Kidney epithelial cell (primary cell): Measurements from ENCODE around the gene SOX5. TPM values are rescaled to one million over a fixed set of nuclear protein-coding genes. Genes with fewer than 3 reads are reported as not detected.

Source experiments
- DNase-seq: peaks from one replicate; pipeline ENCODE4 v3.0.0-alpha.2; 2010; ENCODE audit warnings: low read depth
- H3K27me3 ChIP-seq: 2 replicates; pipeline ENCODE4 v1.6.0; 2011; ENCODE audit warnings: low read length; ENCODE audit not compliant: control insufficient read depth, insufficient read depth
- H3K36me3 ChIP-seq: 2 replicates; pipeline ENCODE4 v1.5.1; 2011; ENCODE audit warnings: low read length; ENCODE audit not compliant: control insufficient read depth, insufficient read depth
- H3K4me3 ChIP-seq: 2 replicates; pipeline ENCODE4 v1.5.1; 2011; ENCODE audit warnings: low read depth, mild to moderate bottlenecking, control low read depth, low read length
- total RNA-seq: library from RNA; depleted of rRNA; stranded (reverse); fragments of >200 nt; gene quantifications from 2 replicates; pipeline ENCODE4 v1.2.3, GENCODE V29; 2015
- TF ChIP-seq, protein P1 (sequence below): IDR thresholded peaks from 2 replicates; pipeline ENCODE4 v1.5.1; 2011; ENCODE audit warnings: mild to moderate bottlenecking, moderate library complexity, low read length, control low read depth, inconsistent platforms; ENCODE audit not compliant: insufficient read depth, poor library complexity, severe bottlenecking

Gene SOX5
- total RNA-seq, 1 donor from 2014 or later: 1.0 TPM

- DNase-seq: no peak
- Histone ChIP-seq H3K36me3 (no peaks in the 10 kb centered on the region), H3K27me3 (no peaks in the 10 kb centered on the region), H3K4me3 (no peak overlapping the region)
- TF ChIP-seq, protein P1, sequence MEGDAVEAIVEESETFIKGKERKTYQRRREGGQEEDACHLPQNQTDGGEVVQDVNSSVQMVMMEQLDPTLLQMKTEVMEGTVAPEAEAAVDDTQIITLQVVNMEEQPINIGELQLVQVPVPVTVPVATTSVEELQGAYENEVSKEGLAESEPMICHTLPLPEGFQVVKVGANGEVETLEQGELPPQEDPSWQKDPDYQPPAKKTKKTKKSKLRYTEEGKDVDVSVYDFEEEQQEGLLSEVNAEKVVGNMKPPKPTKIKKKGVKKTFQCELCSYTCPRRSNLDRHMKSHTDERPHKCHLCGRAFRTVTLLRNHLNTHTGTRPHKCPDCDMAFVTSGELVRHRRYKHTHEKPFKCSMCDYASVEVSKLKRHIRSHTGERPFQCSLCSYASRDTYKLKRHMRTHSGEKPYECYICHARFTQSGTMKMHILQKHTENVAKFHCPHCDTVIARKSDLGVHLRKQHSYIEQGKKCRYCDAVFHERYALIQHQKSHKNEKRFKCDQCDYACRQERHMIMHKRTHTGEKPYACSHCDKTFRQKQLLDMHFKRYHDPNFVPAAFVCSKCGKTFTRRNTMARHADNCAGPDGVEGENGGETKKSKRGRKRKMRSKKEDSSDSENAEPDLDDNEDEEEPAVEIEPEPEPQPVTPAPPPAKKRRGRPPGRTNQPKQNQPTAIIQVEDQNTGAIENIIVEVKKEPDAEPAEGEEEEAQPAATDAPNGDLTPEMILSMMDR: no peak
These were observed 18.9 kb downstream of the SOX5 start for GRCh38 chr12:23930599-23930998.

DNA sequence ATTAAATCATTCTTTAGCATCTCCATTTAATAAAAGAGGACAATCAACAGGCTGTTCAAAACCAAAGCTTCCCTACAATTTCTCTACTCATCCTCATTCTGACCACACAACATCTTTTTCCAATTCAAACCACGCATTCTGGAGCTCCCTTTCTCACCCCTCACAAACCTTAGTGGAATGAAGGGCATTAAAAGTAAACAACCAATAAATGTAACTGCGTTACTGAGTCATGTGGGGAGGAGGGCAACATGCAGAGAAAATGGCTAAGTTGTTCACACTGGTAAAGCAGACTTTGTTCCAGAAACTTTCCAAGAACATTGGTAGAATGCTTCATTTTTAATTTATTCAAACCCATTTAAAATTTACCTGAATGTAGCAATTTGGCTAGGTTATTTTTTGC, 19.6 kb downstream of the SOX5 start:
- TF ChIP-seq, protein P1: no peak
- Histone ChIP-seq H3K36me3 (no peaks in the 10 kb centered on the region), H3K27me3 (no peaks in the 10 kb centered on the region), H3K4me3 (no peak overlapping the region)
- no peak for DNase-seq

DNA sequence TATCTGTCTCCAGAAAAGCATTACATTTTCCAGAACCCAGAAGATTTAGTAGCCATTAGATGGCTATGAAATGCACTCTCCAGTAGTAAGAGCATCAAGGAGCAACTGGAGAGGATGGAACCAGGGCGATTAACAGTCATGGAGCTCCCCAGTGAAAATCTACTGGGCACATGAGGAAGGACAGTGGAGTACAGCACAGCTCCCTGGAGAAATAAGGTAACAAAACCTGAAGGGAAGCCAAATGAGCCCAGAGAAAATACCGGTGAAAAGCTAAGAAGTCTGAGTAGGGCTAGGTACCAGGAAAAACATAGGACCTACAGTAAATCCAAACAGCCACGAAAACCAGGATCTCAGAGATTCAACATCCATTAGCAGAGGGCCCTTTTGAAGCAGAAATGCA, 21.6 kb downstream of the SOX5 start:
- Histone ChIP-seq H3K4me3 (no peak overlapping the region), H3K36me3 (no peaks in the 10 kb centered on the region), H3K27me3 (no peaks in the 10 kb centered on the region)
- DNase-seq: no peak
- TF ChIP-seq, protein P1: no peak

DNA sequence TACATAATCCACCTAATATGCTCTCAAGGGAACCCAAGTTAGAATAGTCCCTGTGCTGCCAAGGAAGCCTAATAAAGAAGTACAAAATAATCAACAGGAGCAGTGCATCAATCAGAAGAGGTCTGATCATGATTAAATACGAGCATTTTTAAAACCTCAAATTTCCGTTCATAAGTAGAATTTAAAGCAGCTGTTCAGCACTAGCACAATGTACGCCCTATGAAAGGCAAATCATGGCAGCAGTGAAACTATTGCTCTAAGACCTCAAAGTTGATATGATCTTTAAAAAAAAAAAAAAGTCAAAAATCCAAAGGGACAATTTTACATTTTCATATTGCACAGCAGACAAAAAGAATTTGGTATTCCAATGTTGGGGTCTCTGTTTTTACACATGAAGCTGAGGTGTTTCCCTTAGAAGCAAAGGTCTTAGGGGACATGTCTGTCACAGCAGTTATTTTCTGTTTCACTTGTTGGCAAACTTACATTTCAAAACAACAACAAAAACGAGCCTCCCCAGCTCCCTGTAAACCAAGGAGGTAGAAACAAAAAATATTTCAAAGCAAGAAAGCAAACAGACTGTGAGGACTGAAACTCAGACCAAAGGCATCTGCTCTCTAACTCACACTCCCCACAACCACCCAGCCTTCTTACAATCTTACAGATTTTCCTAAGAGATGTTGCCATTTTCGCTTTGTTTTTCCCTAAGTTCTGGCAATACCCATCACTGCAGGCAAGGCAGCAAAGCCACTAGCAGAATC, 28.2 kb downstream of the SOX5 start:
- no peaks in the 10 kb centered on the region for H3K36me3 ChIP-seq
- DNase-seq: no peak
- TF ChIP-seq, protein P1: no peak
- H3K4me3 ChIP-seq: no peak overlapping the region
- no peaks in the 10 kb centered on the region for H3K27me3 ChIP-seq

DNA sequence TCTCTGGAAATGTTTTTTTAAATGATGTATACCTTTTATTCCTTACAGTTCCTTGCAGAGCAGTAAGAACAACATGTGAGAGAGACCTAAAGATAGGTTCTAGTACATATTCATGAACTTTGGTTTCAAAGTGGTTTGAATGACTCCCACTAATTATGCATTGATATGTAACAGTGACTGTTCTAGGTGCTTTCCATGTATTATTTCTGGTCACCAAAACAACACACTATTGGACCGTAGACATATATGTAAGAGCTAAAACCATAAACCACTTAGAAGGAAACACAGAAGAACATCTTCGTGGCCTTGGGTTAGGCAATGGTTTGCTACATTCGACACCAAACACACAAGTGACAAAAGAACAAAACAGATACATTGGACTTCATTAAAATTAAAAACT, 37.9 kb downstream of the SOX5 start:
- no peaks in the 10 kb centered on the region for H3K36me3 ChIP-seq
- H3K4me3 ChIP-seq: no peak overlapping the region
- H3K27me3 ChIP-seq: no peaks in the 10 kb centered on the region
- TF ChIP-seq, protein P1: no peak
- DNase-seq: no peak

DNA sequence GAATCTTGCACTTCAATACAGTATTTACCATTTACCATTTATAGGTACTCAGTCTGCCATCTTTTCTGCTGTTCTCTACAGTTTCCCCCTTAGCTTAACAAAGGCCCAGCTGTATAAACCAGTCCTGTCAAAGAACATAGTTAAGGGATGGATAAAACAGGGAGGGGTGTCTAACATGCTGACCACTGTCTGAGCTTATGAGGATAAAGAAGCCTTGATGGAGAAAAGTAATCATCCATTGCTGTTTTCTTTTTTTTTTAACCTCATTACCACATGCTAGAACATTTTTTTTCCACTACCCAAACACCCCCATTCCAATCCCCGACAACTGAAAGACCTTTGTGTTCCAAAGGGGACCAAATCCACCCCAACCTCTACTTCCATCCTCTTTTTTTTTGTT, 39.9 kb downstream of the SOX5 start:
- TF ChIP-seq, protein P1: no peak
- Histone ChIP-seq H3K4me3 (no peak overlapping the region), H3K36me3 (no peaks in the 10 kb centered on the region), H3K27me3 (no peaks in the 10 kb centered on the region)
- no peak for DNase-seq
